ENCODE data around the gene MMS19. TPM values are rescaled to one million over a fixed set of nuclear protein-coding genes. Genes with fewer than 3 reads are reported as not detected.
"Not testable (repeated sequence)": the region's sequence is repeated elsewhere in the genome, so short reads cannot be mapped to it uniquely, and the experiment has no call there.

The MMS19 gene
- polyA plus RNA-seq, 3 donors = 30.1 to 47.9 (median 31.4) TPM

- no peak overlapping the region for H3K27ac ChIP-seq (ENCODE audit: low read depth, low read length)
- 63 to 79% (median 70%) methylated on average over 2 of the region's 2 CpGs for WGBS, 3 donors
Observed at GRCh38 chr10:97450828-97451227, 47.4 kb downstream of the MMS19 start.

GRCh38 chr10:97445722-97446639 is 52.2 kb downstream of the MMS19 start, which contains the start of the genes EXOSC1 and ZDHHC16:
EXOSC1 (minus strand) TSS chr10:97446006; CDS start chr10:97445985, 21 bp downstream.
ZDHHC16 (plus strand) TSS chr10:97446175; CDS start chr10:97451676, 5,501 bp downstream.
- WGBS, 3 donors = 0 to 1% (median 0%) methylated on average over 65 to 66 of the region's 66 CpGs
- no peak within 1 kb of the TSS for H3K27ac ChIP-seq (ENCODE audit: low read depth, low read length)

GRCh38 chr10:97445357-97445721 is 52.9 kb downstream of the MMS19 start:
- WGBS, 3 donors = 1 to 2% (median 1%) methylated on average over 13 of the region's 13 CpGs
- no peak overlapping the region for H3K27ac ChIP-seq (ENCODE audit: low read depth, low read length)

- WGBS, 3 donors = 82 to 85% (median 84%) methylated on average over 1 of the region's 1 CpG
- H3K27ac ChIP-seq (ENCODE audit: low read depth, low read length) = no peak overlapping the region
Observed at GRCh38 chr10:97444212-97444611, 54.0 kb downstream of the MMS19 start.

- no peak overlapping the region for H3K27ac ChIP-seq (ENCODE audit: low read depth, low read length)
- WGBS, 3 donors = 98 to 100% (median 100%) methylated on average over 1 of the region's 1 CpG
Observed at GRCh38 chr10:97442277-97442676, 55.9 kb downstream of the MMS19 start.

GRCh38 chr10:97435211-97435610 is 63.0 kb downstream of the MMS19 start:
- no peak overlapping the region for H3K27ac ChIP-seq (ENCODE audit: low read depth, low read length)
- WGBS, 3 donors = 81 to 93% (median 92%) methylated on average over 6 of the region's 6 CpGs

- H3K27ac ChIP-seq (ENCODE audit: low read depth, low read length) = no peak overlapping the region
- 86 to 95% (median 92%) methylated on average over 1 of the region's 1 CpG for WGBS, 3 donors
Observed at GRCh38 chr10:97434557-97434956, 63.7 kb downstream of the MMS19 start.

- no peak overlapping the region for H3K27ac ChIP-seq (ENCODE audit: low read depth, low read length)
Observed at GRCh38 chr10:97434055-97434454, 64.2 kb downstream of the MMS19 start.

GRCh38 chr10:97428572-97428981 is 69.6 kb downstream of the MMS19 start:
- H3K27ac ChIP-seq (ENCODE audit: low read depth, low read length) = no peak overlapping the region
- 50 to 72% (median 53%) methylated on average over 4 of the region's 4 CpGs for WGBS, 3 donors

- H3K27ac ChIP-seq (ENCODE audit: low read depth, low read length) = no peak overlapping the region
Observed at GRCh38 chr10:97427571-97428179, 70.5 kb downstream of the MMS19 start.

GRCh38 chr10:97426776-97427570 is 71.2 kb downstream of the MMS19 start:
- 13 to 21% (median 14%) methylated on average over 32 to 34 of the region's 34 CpGs for WGBS, 3 donors
- H3K27ac ChIP-seq (ENCODE audit: low read depth, low read length) = peak overlapping the region; percentile 42

More at GRCh38 chr10:97427571-97428179, 70.5 kb downstream of the MMS19 start:
- WGBS, 3 donors = 26 to 34% (median 33%) methylated on average over 9 of the region's 9 CpGs

- WGBS, 3 donors = 0 to 1% (median 1%) methylated on average over 64 to 86 of the region's 90 CpGs
- H3K27ac ChIP-seq (ENCODE audit: low read depth, low read length) = peak within 1 kb of the TSS; percentile 42
Observed at GRCh38 chr10:97425964-97426775, 72.1 kb downstream of the MMS19 start, which contains the start of gene PGAM1. PGAM1 (plus strand) TSS chr10:97426191; CDS start chr10:97426308, 117 bp downstream.

- WGBS, 3 donors = 46 to 86% (median 66%) methylated on average over 8 of the region's 8 CpGs
- H3K27ac ChIP-seq (ENCODE audit: low read depth, low read length) = not testable (repeated sequence)
Observed at GRCh38 chr10:97423757-97424098, 74.5 kb downstream of the MMS19 start.

- 52 to 69% (median 62%) methylated on average over 6 of the region's 6 CpGs for WGBS, 3 donors
Observed at GRCh38 chr10:97416565-97416964, 81.7 kb downstream of the MMS19 start.

GRCh38 chr10:97412891-97413304 is 85.3 kb downstream of the MMS19 start:
- H3K27ac ChIP-seq (ENCODE audit: low read depth, low read length) = no peak overlapping the region
- WGBS, 3 donors = 80 to 91% (median 82%) methylated on average over 10 of the region's 10 CpGs

More at GRCh38 chr10:97416565-97416964, 81.7 kb downstream of the MMS19 start:
- H3K27ac ChIP-seq (ENCODE audit: low read depth, low read length) = no peak overlapping the region

- 47 to 67% (median 61%) methylated on average over 4 of the region's 4 CpGs for WGBS, 3 donors
- no peak overlapping the region for H3K27ac ChIP-seq (ENCODE audit: low read depth, low read length)
Observed at GRCh38 chr10:97411406-97411805, 86.8 kb downstream of the MMS19 start.

GRCh38 chr10:97408496-97408992 is 89.7 kb downstream of the MMS19 start:
- peak overlapping the region; percentile 26 for H3K27ac ChIP-seq (ENCODE audit: low read depth, low read length)
- 57 to 64% (median 64%) methylated on average over 10 of the region's 10 CpGs for WGBS, 3 donors

Data from adipose tissue (tissue), 3 donors.